ENCODE results near the gene MYL5.
A peak's percentile ranks its signal among the peaks of the same experiment; 100 is the strongest.

The MYL5 gene

DNA sequence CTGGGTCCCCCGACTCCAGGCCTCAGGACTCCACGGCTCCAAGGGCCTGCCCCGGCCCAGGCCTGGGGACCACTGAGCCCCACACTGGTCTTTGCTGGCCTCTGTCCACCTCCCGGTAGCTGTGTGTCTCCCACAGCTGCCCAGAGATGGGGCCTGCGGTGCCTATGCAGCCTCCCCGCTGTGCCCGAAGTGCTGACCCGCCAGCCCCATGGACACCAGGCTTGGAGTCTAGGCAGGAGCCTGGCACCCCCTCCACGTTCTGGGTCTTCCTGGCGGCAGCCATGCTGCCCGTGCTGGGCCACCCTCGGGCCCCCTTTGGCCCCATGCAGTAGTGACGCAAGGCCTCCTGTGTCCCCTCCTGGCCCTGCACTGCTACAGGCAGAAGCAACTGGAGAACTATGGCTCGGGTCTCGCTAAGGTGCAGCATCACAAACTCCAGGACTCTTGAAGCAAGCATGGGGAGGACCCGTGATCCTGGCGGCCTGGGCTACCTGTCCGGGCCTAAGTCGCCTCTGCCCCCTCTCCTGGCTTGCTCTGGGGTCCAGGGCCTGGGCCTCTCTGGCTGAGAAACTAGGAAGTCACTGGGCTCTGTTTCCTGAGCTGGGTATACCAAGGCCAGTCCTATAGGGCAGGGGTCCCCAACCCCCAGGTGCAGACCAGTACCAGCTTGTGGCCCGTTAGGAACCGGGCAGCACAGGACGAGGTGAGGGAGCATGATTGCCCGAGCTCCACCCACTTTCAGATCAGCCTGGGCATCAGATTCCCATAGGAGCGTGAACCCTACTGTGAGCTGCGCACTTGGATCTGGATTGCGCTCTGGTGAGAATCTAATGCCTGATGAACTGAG lies 917 bp downstream of the MYL5 start:
- DNase-seq: no peak

DNA sequence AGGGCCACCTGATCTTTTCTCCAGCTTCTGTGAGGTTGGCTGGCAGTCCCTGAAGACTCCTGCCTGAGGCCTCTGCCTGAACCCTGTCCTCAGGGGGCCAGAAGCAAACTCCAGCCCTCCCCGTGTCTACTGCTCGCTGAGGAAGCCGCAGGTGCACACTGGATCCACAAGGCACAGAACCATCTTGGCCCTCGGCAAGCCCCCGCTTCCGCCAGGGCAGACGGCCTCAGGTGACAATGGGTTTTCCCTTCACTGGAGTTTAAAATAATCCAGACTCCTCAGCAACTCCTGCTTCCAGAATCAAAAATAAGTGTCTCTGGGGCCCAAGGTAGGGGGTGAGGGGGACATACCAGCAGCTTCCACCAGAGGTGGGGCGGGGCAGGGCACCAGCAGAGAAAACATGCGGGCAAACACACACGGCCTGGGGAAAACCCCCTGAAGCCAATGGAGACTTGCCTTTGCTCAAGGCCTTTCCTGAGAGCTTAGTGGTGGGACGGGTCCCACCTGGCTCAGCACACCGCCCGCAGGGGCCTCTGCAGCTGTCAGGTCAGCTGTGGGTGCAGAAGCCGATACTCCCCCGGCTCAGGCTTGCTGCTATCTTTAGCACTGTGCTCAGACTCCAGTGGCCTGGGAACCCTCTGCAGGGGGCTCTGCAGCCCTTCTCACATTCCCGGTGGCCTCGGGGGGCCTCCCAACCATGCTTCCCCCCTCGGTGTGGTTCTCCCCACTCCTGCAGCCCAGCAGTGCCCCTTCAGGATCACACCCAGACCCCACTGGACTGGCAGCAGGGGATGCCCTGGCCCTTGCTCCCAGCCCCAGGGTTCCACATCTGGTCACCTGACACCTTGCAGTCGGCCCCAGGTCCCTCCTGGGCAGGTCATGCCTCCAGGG lies 1.9 kb downstream of the MYL5 start:
- no peak for DNase-seq

DNA sequence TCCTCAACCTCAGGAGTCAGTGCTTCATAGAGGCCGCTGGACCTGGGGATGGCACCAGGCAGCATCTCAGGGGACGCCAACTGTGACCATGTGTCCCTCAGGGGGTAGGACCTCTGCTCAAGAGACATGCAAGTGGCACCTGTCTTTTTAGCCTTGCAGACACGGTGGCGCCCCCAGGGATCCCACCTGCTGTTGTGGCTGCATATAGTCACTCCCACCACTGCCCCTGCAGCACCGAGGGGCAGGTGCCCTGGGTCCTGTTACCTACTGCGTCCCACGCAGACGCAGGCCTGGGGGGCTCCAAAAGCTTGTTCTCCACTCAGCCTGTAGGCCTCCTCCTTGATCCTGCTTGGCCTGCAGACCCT lies 2.5 kb downstream of the MYL5 start:
- DNase-seq: no peak

DNA sequence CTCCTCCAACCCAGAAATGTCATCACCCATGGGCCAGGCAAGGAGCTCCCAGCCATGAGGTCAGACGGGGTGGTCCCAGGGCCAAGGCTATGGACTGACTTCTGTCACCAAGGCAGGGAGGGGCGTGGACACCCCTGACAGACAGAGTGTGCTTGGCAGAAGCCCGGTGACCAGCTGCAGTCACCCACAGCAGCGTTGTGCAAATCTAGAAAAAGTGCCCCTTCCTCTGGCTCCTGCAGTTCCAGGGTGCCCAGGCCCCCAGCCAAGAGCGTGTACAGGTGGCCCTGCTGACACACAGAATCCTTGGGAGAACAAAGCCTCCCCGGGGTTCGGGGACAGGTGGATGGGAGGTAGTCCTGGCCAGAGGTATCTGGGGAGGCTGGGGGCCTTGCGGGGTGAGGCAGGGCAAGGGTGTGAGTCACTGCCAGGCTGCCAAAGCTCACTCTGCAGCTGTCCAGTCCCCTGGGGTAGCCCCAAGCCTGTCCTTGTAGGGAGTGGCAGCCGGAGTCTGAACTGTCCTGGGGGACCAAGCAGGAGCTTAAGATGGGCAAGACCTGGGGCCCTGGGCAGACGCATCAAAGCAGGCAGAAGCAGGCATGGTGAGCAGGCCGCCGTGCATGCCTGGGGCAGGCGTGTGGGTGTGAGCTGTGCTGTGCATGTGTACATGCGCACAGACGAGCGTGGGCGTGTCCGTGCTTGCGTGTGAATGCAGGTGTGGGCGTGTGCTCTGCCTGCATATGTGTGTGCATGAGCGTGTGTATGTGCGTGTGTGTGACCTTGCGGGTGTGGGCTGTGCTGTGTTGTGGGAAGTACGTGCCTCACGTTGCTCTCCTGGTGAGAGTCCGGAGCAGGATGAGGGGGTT lies 3.3 kb downstream of the MYL5 start:
- DNase-seq: no peak

DNA sequence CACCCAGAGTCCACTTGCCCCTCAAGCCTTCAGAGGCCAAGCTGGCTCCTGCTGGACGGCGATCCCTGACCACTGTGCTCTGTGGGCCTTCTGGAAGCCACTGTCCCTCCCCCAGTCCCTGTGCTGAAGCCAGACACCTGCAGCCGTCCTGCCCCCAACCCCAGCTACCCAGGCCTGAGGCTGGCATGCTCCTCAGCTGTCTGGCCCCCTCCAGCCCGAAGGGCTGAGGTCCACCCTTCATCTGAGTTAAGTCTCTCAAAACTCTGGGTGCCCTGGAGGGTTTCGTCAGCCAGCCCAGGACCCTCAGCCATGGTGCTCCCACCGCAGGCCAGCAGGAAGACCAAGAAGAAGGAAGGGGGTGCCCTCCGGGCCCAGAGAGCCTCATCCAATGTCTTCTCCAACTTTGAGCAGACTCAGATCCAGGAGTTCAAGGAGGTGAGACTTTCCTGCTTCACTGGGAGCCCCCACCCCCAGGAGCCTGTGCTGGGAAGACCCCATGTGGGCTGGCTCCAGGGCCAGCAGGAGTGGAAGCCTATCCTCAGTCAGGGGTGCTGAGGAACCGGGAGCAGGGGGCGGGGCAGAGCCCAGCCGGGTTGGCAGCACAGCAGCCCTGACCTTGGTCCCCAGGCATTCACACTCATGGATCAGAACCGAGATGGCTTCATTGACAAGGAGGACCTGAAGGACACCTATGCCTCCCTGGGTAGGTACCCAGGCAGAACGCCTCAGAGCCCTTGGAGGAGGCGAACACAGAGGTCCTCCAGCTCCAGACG lies 4.2 kb downstream of the MYL5 start:
- no peak for DNase-seq

DNA sequence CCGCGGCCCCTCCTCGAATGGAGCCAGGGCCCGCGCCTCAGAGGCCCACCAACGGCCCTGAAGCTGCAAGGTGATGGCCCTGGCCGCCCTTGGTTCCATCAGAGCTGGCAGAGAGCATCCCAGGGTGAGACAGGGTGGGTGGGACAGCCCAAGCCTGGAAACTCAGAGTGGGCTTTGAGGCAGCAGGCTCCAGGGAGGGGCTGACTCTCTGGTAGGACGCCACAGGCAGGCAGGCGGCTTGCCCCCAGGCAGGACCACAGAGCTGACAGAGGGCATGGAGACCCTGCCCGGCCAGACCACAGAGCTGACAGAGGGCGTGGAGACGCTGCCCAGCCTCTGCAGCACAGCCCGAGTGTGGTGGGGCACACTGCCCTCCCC lies 4.8 kb downstream of the MYL5 start:
- DNase-seq: no peak

DNA sequence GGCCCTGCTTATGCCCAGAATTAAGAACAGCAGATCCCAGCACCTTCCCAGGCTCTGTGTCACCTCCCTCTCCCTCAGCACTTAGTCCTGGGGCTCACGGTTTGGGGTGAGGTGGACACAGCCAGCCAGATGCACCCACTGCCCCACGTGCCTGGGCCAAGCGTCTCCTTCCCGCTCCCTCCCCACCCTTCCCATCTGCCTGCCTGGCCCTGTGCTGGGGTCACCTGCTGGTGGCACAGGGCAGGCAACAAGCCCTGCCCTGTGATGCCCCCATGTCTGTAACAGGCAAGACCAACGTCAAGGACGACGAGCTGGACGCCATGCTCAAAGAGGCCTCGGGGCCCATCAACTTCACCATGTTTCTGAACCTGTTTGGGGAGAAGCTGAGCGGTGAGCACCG lies 5.3 kb downstream of the MYL5 start:
- no peak for DNase-seq

- DNase-seq: no peak
Measured at GRCh38 chr4:680091-680490, 5.7 kb downstream of the MYL5 start.

DNA sequence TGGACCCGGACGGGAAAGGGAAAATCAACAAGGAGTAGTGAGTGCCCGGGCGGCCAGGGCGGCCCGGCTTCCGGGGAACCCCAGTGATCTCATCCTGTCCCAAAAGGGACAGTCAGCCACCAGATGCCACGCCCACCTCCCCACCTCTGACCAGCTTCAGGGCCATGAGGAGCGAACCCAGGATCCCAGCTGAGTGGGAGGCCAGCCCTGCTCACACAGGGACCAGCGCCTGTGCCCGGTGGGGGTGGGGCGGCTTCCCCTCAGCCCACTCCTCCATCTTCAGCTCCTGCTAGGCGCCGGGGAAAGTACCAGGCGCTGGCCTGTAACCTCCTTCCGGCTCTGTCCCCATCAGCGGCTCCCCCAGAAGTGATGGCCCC lies 6.2 kb downstream of the MYL5 start:
- no peak for DNase-seq

GRCh38 chr4:680928-681645 lies 6.7 kb downstream of the MYL5 start:
- no peak for DNase-seq

GRCh38 chr4:681736-682451 lies 7.6 kb downstream of the MYL5 start:
- no peak for DNase-seq

- DNase-seq: no peak
Measured at GRCh38 chr4:682490-683172, 8.3 kb downstream of the MYL5 start.

GRCh38 chr4:683247-683897 lies 9.0 kb downstream of the MYL5 start:
- no peak for DNase-seq

GRCh38 chr4:683982-684622 lies 9.8 kb downstream of the MYL5 start:
- peak; percentile 73 for DNase-seq

DNA sequence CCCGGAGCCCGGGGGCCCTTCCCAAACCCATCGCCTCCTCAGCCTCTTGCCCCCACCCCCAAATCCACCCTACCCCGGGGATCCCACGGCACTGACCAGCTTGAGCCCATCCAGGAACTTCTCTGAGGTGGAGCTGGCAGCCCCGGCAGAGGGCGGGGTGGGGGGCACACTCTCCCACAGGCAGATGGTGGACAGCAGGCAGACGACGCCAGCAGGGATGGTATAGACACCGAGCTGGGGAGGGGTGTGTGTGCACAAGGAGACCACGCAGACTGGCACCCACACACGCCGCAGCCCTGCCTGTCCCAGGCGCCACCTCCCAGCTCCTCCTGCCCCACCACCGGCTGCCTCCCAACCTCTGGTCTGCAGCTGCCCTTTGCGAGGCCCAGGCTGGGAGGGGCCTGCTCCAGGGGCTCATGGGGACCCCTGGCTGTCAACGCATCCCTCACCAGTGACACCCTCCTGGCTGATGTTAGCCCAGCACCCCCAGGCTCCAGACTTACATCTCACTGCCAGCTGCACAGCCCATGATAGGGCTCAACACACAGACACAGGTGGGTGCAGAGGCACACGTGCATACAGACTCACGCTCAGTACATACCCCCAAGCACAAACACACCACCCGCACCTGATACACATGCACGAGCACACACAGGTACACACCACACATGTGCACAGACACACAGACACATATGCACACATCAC lies 10.4 kb downstream of the MYL5 start:
- no peak for DNase-seq

DNA sequence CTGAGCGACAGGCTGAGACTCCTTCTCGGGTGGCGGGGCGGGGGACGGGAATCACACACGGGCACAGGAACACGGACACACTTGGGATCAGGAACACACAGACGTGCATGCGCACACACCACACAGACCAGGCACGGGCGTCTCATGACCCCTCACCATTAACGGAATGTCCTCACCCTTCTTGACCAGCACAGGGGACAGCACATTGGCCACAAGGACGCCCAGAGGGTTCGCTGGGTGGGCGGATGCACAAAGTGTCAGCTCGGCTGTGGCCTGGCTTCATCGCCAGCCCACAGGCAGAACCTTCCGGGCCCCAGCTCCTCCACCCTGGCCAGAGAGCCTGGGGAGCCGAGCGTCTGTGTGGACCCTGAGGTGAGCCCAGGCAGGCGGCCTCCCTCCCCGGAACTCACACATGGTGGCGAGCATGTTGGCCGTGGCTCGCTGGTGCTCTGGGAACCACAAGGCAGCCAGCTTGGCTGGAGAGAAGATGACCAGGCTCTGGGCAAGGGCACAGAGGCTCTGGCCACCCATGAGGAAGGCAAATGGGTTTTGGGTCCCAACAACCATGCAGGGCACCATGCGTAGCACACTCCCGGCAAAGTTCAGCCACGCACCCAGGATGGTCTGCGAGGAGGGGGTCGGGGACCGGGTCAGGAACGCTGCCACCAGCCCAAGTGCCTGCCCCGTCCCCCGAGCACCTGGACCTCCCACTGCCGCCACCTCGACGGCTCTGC lies 11.5 kb downstream of the MYL5 start:
- DNase-seq: no peak

DNA sequence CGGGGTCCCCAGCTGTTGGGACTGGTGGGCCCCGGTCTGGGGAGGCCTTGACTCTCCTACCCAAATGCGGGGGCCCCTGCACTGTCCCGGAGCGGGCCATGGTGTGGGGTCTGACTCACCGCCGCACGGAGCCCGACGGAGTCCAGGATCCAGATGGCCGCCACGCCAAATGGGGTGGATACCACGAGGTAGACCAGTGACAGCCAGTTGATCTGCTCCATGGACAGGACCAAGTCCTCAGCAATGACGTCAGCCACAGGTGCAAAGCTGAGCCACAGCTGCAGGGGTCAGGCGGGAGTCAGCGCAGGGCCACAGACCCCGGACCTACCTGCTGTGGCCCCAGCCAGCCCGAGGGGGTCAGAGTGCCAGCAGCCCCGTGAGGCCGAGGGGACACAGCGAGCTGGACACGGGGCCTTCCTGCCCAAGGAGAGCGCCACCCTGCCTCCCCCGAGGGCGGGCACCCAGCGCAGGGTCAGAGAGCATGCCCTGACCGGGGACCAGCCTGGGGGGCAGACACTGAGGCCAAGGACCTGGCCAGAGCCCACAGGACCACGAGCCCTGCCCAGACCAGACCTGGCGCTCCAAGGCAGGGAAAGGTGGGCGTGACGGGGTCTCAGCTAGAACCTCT lies 12.2 kb downstream of the MYL5 start:
- DNase-seq: no peak
